K562 (cell line): ENCODE measurements around the gene CAMK2B.

ENCODE experiments used
- CBX5 ChIP-seq: IDR thresholded peaks from 2 replicates; pipeline ENCODE4 v1.6.1; 2014; ENCODE audit warnings: low read depth, borderline replicate concordance
- POLR2A ChIP-seq: fragments of 450-650 bp; conservative IDR thresholded peaks from 2 replicates; pipeline ENCODE4 v1.6.1; 2016
- SIRT6 ChIP-seq: IDR thresholded peaks from one replicate; pipeline ENCODE4 v1.6.1; 2012; ENCODE audit warnings: low read depth, mild to moderate bottlenecking, control low read depth, inconsistent platforms, low read length, moderate library complexity
- ZBTB49 ChIP-seq: sonication (generic); formaldehyde crosslinking; IDR thresholded peaks from 2 replicates; pipeline ENCODE4 v1.8.0; 2022; ENCODE audit warnings: missing genetic modification reagents, mild to moderate bottlenecking, borderline replicate concordance
- ZNF3 ChIP-seq: fragments of 250-450 bp; sonication (Bioruptor Pico); IDR thresholded peaks from 2 replicates; pipeline ENCODE4 v1.5.0; 2021; ENCODE audit warnings: mild to moderate bottlenecking, moderate library complexity

DNA sequence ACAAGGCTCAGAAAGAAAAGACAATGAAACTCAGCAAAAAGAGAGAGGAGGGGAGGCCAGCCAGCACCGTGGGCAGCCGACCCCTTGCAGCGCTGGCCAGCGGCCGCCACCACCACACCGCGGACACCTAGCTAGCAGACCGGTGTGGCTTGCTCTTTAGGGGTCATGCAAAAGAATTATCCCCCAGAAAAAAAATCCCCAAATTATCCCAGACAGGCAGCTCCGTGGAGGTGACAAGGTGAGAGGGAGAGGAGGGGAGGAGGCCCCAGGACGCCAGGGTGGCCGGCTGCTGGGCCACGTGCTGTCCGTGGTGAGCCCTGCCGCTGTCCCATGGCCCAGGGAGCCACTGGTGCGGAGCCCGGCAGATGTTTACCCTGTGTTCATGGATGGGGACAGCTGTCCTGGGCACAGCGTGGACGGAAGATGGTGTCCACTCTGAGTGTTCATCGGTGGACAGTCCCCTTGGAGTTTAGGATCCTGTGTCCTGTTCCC lies 108.1 kb downstream of the CAMK2B start:
- TF ChIP-seq SIRT6 (no peak), ZBTB49 (CRISPR knock-in tag) (no peak), ZNF3 (no peak), CBX5 (no peak), POLR2A (no peak)
